HG03039 (cell line): ENCODE results near the gene HACL1.

Experiments used
- ATAC-seq: cut with Tn5 transposase; IDR thresholded peaks from one replicate; pipeline ENCODE4 v1.9.1; 2021; ENCODE audit warnings: mild to moderate bottlenecking, moderate library complexity; ENCODE audit not compliant: unreplicated experiment

The HACL1 gene

DNA sequence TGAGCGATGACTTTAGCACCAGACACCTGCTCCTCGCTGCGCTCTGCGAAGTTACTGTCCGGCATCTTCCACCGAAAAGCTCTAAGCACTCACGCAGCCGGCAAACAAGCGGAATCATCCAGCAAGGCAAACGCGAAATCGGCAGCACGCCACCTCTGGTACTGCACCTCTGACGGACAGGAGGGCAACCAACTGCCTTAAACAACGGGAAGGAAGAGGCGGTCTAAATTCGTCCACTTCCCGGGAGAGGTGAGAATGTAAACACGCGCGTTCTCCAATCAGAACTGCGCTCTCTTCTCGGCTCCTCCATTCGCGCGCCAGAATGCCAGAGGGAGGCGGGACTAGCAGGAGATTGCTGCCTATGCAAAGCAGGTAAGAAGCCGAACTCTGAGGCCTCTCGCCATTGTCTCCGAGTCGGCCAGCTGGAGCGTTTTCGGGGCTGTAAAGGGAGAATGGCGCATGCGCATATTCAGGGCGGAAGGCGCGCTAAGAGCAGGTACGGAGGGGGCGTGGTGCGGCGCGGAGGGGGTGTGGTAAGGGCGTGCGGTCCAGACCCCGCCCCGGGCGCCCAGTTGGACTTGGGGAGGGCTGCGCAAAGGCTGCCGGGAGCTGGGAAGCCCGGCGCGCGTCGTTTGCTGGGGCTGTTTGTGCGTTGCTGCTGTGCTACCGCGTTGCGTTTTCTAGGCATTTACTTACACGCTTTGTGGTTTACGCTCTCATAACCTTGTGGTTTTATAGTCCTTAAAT lies at the start of gene HACL1, which contains the start of gene BTD:
Gene HACL1 (minus strand): TSS at position 171 of the 747 bp plus-strand sequence. CDS start 106 bp downstream, at position 65.
Gene BTD (plus strand): TSS at position 347 of the 747 bp plus-strand sequence. CDS start 33,695 bp downstream, outside the sequence.
- ATAC-seq, result peak; percentile 90

DNA sequence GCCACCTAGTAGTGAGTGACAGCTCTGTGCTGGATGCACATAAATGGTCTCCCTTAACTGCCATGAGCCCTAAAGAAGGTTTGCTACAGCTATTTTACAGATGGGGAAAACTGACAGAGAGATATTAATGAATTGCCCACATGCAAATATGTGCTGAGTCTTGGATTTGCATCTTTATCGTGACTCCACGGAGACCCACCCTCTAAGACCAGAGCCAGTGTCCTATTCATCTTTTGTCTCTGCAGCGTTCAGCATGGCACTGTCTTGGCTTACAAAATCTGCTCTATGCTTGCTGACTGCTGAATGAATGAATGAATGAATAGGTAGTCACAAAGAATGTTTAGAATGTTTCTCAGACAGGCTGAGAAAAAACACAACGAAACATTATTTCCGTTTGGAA lies 48.5 kb upstream of the HACL1 start:
- ATAC-seq, result no peak

DNA sequence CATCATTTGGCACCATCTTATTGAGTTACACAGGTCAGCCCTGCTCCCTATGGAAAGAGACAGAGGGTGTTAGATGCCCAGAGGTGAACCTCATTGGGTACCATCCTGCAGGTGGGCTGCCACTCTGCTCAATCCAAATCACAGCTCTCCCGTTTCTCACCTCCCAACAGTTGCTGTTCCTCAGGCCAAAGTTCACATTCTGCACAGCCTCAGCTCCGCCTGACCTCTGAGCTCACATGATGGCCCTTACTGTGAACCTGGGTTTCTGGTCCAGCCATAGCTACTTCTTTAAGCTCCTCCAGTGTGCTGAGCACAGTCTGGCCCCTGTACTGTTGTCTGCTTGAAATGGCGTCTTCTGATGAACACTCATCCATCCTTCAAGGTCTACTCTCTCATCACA lies 48.0 kb upstream of the HACL1 start:
- no peak for ATAC-seq

DNA sequence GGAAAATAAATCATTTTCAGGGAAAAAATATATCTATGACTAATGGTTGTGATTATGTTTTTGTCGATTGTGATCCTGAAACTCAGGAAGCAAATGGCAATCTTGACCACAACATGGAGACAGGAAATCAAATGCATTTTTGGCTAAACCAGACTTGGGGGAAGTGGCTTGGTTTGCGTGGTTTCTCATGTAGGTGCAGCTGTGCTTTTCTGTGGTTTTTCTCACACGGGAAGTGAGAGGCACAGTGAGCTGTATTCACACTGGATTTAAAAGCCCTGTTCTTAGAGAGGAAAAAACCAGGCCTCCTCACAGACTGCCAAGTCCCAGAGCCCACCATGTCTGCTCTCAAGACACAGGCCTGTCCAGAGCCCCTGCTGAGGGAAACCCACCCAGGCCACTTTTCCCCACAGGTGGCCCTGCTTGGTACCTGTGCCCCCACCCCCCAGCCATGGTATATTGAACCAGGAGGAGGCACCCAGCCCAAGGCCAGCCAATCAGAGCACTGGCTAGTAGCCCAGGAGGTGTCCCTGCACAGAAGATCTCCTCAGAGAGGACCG lies 46.3 kb upstream of the HACL1 start:
- ATAC-seq, result peak; percentile 81

DNA sequence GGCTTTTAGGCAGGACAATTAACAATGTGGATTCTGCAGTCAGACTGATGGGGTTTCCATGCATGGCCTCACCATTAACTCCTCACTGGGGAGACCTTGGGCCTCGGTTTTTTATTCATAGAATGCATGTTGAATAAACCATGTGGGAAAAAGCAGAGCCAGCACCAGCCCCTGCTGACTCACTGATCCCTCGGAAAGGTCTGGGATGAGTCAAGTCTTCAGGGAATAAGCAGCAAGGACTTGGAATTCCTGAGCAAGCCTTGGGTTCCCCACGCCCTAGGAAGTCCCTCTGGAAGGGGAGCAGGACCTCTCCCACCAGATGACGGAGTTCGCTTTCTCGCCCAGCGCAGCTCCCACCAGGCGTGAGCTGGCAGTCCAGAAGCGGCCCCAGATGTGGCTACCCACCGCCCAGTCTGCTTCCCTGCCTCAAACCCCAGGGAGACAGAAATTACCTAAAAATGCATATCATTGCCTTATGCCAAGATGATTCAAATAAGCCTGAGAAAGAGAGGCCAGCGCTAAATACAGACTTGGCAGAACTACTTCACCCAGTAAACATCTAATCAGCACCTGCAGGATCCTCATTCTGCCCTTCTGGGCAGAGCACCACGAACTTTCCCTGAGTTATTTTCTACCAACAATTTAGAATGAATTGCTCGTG lies 45.6 kb upstream of the HACL1 start:
- ATAC-seq, result no peak

DNA sequence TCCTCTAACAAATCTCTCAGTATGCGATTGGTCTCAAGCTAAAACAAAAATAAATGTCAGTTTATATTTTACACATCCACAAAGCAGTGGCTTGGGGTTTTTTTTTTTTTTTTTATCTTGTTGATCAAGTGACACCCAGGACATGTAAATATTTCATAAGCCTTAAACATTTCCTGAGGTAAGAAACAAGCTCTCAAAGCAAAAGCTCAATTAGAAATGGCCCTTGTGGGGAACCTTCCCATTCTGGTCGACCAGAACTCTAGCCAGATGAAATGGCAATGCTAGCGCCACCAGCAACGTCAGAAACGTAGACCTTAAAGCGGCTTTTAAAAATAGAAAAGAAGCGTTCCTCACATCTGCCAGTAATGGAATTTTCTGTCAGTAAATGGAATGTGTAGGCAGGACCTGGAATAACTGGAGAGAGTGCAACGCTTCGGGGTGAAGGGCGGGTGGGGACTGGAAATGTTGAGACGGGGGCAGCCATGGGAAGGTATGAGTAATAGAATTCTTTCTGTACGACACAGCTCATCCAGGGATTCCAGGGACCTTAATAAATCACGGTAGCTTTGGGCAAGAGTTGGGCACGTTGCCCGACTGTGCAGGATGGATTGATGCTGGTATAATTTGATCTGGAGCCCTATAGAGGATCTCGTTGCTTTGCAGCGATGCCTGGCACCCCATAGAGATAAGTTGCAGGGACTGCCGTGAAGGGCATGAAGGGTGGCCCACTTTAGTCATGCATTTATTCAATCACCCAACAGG lies 44.6 kb upstream of the HACL1 start:
- no peak for ATAC-seq

DNA sequence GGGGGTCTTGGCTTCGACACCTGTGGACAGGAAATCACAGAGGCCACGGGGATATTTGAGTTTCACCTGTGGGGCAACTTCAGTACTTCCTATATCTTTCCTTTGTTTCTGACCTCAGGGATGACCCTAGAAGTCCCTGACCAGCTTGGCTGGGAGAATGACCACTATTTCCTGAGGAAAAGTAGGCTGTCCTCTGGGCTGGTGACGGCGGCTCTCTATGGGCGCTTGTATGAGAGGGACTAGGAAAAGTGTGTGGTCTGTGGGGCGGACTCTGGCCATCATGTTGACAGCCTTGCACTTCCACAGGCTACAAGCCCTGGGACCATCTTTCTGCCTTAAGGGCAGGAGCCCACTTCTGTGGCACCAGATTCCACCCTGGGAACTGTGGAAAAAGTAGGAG lies 43.9 kb upstream of the HACL1 start:
- no peak for ATAC-seq

DNA sequence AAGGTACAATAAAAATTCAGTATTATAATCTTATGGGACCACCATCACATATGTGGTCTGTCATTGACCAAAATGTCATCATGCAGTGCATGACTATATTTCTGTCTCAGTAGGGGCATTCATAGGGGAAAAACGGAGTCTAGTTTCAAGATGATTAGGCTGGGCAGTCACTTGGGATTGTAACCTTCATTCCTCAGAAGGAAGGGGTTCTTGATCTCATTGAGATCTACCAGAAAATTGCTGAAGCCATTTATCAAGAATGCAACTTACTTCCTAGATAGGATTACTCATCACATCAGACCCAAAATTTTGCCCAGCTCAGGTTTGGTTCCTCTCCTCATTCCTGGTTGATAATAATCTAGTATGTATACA lies 37.5 kb upstream of the HACL1 start:
- no peak for ATAC-seq

DNA sequence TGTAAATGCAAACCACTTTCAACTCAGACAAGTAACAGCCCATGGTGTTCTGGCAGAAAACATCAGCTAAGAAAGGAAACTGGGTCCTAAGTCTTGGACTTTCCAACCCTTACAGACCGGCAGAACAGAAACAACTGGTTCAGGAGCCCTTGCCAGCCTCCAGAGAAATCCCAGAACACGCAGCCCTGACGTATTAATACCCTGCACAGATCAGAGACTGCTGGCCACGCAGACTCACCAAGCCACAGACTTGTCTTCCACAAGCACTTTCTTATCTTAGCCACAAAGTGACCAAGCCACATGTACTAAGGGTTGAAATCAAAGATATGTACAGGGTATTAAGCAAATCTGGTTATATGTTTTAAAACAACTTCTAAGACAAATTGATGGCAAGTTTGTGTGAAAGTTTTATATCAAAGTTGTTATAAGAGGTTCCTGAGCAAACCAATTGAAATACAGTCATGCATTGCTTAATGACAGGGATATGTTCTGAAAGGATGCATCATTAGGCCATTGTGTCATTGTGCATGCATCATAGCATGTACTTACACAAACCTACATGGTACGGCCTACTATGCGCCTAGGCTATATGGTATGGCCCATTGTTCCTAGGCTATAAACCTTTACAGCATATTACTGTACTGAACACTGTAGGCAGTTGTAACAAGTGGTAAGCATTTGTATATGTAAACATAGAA lies 37.0 kb upstream of the HACL1 start:
- ATAC-seq, result no peak

DNA sequence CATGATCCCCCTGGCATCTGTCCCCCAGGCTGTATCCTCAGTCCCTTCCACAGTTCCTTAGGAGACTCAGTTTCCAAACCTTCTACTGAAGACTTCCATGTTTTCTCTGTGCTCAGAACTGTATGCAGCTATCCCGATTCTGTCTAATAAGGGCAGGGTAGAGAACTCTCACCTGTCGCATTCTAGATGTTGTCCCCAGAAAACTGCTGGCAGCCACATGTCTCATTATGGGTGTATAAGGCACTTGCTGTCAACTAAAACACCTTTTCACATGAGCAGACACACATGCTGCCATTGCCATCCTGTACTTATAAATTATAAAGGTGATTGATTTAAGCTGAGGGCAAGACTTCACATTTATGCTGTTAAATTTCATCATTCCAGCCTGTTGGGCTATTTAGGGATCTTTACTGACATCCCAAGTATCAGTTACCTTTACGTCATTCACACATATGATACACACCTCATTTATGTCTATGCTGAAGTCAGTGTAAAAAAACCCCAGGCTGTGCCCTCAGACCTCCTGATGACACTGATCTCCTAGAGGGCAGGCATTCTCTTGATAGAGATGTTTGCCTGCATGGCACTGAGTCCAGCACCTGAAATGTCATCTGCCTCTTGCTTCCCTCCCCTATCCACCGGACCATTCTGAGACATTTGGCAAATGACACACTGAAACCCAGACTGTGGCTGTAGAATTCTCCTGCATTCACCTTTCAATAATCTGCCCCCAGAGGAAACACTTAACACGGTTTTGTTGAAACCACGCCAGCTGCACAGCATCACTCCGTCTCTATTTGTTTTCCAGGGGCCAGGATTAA lies 36.0 kb upstream of the HACL1 start:
- no peak for ATAC-seq

DNA sequence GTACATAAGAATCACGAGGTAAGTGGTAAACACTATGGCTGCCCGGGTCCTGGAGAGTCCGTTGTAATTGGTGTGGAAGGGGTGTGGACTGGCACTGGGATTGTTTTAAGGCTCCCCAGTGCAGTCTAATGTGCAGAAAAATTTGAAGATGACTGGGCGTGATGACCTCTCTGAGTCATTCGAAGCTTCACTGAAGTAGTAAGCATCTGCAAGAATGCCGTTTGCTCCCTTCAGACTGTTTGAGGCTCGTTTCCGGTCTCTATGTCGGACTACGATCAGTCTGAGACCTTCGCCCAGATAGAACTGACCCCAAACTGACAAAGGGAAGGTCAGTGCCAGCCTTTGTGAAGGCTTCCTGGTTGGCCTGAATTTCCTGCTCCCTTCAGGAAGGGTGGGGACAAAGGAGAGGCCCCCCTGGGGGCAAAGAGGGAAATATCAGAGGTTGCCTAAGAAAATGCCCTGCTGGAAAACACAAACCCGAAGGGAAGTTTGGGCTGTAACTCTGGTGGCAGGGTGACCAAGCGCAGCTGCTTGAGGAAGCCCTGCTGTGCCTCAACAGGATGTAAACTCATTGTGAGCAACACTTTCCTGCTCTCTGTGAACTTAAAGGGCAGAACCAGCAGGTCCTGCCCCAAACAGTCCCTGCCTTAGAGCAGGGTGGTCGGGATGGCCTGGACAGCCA lies 34.8 kb upstream of the HACL1 start:
- no peak for ATAC-seq

DNA sequence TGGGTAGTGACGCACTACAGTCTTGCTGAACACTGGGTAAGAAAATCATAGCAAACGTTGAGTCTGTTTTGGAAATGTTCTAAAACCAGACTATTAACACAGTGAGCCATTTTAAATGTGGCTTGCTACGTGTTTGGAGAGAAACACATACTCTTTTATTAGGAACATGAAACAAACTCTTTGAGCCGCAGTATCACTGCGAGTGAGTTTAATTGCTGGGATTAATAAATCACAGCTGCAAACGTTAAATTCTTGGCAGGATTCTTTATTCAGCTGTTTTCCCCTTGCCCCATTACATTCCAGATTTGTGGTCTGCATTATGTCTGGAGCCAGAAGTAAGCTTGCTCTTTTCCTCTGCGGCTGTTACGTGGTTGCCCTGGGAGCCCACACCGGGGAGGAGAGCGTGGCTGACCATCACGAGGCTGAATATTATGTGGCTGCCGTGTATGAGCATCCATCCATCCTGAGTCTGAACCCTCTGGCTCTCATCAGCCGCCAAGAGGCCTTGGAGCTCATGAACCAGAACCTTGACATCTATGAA lies 33.8 kb upstream of the HACL1 start:
- ATAC-seq, result no peak

DNA sequence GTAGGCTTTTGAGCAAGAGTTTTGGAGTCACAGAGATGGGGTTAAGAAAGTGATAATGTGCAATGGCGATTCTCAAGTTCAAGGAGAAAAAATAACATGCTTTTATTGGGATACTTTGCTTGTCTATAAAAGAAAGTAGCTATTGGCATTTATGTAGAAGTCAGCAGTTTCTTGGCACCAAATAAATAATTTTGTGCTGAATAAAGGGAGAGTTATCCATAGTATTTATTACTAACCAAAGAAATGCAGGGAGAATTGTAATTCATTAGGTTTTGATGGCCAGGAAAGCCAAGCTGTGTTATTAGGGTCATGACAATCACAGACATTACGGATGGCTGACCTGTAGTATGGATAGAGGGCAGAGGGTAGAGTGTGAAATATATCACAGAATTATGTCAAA lies 33.3 kb upstream of the HACL1 start:
- ATAC-seq, result no peak

DNA sequence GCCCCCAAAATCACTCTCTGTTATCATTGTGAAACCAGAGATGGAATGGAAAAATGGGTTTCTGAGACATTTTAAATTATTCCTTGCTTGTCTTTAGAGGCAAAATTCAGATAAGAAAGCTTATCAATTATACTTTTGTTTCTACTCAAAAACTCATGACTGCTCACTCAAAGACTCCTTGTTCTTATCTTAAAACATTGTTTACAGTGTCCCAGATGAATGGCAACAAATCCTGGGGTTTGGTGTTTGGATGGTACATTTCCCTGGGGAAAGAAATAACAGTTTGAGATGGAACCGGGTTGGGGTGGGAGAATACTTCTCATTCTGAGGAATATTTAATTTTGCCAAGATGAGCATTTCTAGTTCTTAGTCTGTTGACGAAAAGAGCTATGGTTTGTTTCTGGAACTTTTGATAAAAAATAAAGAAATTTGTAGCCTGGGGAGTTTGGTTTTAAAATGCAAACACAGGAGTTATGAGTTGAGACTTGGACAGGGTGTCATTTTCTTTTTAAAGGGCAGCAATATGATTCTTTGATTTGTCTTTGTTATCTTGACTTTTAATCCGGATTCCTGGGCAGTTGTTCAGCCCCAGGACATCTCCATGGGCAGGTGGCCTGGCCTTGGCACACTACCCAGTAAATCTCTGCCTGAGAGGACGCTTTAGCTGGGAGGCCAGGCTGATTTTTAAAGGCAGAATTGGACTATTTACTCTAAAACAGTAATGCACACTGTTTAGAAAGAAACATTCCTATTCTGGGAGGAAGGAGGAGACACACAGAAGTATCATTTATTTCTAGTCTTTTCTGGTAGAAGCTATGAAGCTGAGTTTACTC lies 32.6 kb upstream of the HACL1 start:
- ATAC-seq, result no peak

DNA sequence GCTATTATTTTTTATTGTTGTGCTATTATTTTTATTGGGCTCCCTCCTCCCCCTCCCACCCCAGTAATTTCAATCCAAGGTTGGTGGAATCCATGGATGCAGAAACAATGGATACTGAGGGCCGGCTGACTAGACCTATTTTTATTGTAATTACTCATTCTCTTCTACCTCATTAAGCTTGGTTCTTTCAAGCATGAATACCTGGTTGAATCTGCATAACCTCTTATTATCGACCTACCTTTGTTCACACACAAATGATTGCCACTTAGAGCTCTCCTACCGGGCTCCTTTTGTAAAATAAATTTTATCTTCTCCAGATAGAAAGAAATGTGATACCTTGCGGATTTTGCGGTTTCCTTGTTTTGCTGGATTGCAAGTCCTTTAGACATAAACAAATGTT lies 31.8 kb upstream of the HACL1 start:
- ATAC-seq, result no peak

DNA sequence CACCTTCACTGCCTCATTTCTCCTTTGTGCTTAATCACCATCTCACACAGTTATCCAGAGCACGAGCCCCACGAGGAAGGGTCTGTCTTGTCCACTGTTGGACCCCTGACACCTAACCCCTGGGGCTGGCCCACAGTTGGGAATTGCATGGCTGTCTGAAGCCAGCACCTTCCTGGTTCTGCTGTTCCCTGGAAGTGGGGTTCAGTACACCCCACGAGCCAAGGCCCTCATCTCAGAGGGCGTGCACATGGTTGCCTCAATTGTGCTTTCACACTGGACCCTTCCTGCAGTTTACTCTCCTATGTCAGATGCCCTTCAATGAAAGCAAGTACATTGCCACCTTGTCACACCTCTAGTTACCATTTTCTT lies 30.8 kb upstream of the HACL1 start:
- ATAC-seq, result no peak

DNA sequence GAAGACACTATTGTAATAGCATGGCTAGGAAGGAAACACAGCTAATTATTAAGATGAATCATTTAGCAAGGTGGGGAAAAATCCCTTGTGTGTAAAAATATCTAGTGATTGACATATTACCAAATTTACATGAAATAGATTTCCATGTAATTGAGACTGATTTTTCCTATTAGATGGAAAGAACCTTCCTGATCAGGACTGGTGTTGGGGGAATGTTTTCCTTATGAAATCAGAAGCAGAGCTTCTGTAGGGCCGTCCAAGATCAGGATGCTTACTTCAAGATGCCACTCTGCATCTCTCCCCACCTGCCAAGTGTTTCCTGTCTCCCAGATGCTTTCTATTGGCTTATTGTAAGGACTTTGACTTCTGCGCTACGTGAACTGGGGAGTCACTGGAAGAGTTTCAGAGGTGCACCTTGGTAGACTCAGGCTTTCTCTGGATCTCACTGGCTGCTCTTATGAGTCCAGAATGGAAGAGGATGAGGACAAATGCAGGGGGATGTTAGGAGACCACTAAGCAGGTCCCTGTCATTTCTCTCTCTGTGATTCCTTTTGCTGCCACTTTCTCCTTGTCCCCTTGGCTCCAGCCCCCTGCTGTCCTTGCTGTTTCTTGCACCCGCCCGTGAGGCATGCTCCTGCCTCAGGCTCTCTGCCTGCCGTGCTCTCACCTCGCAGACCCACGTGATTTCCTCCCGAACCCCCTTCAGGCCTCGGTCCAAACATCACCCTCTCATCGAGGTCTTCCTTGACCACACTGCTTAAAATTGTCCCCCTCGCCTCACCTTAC lies 30.2 kb upstream of the HACL1 start:
- no peak for ATAC-seq
